IPS-NIHi11 (cell line): ENCODE data around the gene FAM78A.
"Not testable (repeated sequence)": the region's sequence is repeated elsewhere in the genome, so short reads cannot be mapped to it uniquely, and the experiment has no call there.

Experiments used
- DNase-seq: peaks from one replicate; pipeline ENCODE4 v3.0.0; 2012; ENCODE audit warnings: mixed read lengths, low spot score

Gene FAM78A

DNA sequence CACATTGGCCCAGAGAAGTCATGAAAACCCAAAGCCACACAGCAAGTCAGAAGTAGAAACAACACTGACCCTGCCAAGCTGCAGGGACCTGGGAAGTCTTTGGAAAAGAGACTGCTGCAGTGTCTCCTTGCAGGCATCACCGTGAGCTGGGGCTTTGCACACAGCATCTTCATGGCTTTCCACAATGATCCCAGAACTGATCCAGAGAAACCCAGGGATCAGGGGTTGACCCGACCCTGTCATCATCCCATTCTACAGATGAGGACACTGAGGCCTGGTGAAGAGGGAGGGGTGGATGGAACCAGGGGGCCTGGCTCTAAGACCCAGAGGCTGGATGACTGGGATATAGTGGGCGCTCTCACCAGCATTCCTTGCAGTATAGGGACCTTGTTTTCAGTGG is 4.3 kb upstream of the FAM78A start:
- DNase-seq: no peak

DNA sequence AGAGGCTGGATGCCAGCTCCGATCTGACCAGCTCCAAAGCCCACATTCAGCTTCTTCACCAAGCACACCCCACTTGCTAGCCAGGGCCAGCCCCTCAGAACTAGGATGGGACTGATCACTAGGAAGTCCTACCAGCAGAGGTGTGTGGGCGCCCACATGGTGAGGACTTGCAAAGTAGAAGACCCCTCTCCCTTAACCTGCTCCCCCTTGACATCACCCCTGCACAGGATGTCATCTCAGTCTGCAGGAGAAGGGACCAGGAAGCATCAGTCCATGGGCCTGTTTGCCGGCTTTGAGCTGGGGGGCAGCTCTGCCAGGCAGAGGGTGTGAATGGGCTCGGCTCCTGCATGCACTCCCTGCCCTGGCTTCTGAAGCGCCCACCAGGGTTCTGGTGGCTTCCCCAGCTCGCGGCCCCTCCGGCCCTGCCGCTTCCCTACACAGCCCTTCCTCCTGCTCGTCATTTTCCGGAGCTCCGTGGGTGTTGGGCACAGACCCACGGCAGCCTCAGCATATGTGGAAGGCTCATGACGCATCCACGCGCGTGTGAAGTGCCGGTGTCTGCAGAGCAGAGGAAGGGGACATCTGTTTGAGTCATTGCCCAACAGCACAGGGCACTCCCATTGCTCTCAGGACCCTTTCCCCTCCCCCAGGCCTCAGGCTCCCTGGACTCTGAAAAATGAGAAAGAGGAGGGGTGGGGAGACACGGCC is 3.7 kb upstream of the FAM78A start:
- DNase-seq: no peak

DNA sequence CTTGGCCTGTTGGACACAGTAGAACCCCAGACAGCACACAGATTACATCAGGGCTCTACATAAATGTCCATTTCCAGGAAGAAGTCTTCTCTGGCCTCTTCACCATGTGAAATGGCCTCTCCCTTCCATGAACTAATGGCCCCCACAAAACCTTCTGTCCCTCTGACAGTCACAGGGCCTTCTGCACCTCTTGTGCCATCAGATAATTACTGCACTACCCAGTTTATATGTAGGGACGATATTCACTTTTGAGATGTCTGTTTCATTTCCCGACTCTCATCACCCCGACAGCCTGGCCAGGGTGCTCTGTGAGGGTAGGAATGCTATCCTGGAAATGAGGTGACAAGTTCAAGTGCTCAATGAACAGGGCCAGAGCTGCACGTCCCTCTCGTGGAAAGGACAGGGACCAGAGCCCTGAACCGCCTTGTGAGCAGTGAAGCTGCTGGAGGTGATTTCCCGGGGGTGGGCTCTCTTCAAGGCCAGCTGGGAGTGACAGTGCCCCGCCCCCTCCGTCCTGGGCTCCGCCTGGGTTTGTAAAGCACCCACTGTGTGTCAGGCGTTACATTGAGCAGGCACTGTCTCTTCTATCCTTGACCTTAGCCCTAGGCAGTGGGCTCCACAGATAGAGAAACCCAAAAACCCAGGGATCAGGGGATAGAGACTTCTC is 3.0 kb upstream of the FAM78A start:
- DNase-seq: no peak

DNA sequence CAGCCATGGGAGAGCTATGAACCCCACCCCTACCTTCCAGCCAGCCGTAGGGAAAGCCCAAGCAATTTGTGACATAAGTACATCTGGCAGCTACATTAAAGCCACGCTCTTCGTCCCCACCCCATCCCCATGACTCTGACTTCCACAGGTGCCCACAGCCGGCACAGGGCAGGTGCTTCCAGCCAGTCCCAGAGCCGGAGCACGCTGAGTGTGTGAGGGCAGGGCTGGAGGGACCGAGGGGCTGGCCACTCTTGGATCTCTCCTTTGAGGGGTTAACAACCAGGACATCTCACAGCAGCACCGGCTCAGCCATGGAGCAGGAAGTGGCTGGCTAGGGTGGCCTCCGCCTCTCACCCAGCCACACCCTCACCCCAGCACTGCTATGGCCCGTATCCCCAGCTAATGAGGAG is 2.4 kb upstream of the FAM78A start:
- no peak for DNase-seq

DNA sequence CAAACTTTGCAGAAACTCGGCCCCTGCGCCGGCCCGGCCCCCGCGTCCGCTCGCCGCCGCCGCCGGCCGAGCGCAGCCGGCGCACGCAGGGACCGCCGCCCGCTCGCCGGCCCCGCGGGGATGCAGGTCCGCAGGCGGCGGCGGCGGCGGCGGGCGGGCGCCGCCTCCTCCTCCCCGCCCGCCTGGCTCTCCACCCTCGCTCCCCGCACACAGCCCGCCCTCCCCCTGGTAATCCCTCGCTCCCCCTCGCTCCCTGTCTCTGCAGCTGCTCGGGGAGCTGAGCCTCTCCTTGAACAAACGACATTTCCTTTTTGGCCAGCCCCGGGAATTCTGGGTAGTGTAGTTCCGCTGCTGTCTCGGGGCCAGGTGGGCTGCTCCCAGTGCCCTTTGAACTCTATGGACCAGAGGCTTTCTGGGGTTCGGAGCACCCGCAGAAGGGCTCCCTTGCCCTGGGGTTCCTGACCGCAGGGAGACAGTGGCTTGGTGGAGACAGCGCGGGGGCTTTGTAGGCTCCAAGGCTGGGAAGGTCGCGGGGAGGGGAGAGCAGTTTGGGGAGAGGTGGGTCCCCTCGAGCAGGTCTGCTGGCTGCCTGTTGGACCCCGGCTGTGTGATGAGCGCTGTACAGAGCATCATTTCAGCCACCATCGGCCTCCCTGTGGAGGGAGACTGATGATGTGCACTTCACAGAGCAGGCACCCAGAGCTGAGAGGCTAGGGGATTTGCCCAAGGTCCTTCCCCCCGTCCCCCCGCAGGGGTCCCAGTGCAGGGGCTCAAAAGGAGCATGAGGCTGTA is 1.8 kb upstream of the FAM78A start:
- peak; percentile 98 for DNase-seq

DNA sequence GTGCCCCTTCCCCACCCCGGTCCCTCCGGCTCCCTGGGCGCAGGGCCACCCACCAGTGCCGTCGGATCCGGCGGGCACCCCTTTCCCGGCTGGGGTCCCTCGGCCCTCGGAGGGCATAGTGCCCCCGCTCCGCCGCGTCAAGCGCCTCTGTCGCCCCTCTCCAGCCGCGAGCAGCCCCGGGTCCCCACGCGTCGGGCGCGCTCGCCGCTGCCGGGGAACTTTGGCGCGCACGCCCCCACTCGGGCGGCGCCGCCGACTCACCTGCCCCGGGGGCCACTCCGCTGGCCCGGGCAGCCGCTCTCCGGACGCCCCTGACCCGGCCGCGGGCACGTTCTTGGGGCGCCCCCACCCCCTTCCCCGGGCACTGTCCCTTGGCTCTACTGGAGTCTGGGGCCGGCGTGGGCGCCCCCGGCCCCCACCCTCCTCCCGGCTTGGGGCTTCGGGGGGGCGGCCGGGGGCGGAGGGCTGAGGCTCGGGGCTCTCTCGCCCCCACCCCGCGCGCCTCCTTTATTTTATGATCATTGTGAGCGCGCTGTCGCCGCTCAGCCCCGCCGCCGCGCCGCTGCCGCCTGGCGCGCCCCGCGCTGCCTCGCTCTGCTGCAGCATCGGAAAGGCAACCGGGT is 1.1 kb upstream of the FAM78A start:
- peak; percentile 55 for DNase-seq

DNA sequence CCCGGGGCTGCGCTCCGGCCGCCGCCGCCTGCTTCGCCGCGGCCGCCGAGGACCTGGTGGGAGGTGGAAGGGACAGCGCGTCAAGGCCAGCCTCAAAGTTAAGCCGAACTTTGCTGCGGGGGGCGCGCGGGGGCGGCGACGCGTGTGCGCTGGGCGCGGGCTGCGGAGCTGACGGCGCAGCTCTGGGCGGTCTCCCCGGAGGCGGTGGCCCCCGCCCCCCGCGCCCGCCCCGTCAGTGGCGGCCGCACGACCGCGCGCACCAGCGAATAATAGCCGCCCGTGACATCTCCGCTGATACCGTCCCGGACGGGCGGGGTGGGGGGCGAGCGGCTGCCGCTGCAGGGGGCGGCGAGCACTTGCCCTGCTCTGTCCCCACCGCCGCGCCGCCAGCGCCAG is 579 bp upstream of the FAM78A start:
- DNase-seq: no peak

DNA sequence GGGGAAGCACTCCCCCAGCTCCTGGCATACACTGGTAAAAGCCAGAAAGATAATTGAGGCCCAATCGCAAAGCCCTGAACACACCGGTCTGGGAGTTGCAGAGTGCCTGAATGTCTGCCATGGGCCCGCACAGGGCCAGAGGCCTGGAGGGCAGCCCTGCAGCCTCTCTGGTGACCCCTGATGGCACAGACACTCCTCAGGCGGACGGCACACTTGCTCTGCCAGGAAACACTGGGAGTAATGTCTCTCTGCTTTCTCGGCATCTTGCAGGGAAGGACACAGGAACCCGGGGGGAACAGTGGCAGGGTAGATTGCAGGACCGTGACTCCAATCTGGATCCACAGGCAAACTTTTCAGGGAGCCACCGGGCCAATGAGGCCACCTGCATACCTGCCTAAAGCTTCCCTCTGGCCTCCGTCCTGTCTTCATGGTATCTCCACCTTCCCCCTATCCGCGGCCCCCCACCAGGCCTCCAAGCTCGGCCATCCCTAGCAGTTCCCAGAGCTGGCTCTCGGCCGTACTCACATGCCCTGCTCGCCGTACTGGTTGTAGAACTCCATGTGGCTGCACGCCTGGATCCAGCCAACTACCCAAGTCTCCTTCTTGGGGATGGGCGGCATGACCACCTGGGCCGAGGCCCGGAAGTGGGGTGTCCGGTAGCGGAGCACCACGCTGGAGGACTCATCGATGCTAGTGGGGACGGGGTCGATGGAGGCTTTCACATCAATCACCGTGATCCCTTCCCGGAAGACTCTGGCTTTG is 797 bp downstream of the FAM78A start:
- DNase-seq: peak; percentile 67

DNA sequence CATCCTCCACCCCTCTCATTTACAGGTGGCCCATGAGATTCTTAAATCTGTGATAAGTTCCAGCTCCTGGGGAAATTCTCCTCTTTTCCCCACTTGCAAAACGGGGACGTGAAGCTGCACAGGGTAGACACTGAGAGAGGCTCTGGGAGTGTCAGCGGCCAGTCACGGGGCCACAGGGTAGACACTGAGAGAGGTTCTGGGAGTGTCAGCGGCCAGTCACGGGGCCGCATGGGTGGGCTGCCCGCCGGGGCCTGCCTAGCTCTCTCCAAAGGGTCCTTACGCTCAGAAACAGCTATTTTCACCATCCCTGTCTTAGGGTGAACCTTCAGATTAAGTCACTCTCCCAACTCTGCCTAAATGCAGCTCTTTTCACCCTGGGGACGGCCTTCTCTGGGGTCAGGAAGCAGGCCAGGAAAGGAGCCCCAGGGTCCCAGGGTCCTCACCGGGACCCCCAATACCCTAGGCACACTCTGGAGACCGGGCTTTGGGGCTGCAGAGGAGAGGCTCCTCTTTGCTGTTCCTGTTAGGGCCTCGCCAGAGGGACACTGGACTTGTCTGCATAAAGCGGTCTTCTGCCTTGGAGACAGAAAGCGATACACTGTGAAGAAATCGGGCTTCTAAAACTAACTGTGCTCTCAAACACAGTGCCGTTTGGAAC is 1.5 kb downstream of the FAM78A start:
- DNase-seq: no peak

DNA sequence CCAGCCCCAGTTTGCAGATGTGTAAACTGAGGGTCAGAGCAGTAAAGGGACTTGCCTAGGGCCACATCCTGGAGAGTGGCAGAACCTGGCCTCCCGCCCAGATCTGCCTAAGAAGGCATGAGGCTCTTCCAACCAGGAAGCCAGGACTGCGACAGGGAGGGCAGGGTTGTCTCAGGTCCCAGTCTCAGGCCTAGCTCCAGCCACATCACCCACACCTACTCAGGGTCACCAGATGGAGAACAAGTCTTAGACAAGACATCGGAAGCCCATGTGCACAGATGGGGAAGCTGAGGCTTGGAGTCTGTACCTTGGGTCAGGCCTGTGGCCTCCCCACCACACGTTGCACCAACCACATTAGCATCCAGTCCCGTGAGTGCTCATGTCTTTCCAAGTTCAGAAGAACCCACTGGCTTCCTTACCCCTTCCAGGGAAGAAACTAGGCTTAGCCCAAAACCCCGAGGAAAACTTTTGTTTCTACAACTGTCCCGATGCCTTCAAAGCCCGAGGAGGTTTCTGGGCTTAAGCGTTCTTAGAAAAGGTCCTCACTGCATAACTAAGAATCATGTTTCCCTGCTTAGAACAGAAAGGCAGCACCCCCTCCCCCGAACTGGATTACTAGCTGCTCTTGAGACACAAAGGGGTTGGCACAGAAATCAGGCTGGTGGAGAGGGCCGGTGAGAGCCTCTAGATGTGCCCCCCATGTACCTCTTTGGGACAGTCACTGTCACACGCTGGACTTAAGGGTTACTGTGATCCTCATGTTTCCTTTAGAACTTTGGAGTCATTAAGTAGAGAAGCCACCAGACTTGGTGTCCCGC is 2.2 kb downstream of the FAM78A start:
- no peak for DNase-seq

DNA sequence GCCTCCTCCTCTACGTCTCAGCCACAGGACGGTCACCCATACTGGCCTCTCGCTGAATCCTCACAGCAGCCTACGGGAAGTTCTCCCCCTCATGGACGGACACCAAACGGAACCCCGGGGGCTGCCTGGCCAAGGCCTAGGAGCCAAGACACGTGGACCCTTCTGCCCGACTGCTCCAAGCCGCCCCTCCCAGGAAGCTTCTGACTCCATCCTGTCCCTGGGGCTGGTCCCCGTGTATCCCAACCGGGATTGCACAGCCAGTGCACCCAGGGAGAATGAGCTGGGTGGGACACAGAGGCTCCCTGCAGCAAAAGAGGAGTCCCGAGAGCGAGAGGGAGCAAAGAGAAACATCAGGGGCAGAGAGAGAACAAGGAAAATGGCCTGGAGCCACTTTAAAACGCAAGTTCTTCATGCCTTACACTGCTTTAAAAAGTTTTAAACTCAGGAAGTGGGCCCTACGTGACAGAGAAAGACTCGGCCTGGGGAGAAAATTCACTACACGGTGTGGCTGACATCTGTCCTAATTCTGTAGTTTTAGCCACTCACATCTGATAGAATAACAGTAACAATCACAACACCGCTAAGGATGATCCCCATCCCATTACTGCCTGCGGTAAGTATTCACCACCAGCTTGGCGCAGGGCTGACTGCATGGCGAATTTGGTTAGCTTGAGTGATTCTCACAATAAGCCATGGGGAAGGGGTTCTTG is 3.0 kb downstream of the FAM78A start:
- no peak for DNase-seq

DNA sequence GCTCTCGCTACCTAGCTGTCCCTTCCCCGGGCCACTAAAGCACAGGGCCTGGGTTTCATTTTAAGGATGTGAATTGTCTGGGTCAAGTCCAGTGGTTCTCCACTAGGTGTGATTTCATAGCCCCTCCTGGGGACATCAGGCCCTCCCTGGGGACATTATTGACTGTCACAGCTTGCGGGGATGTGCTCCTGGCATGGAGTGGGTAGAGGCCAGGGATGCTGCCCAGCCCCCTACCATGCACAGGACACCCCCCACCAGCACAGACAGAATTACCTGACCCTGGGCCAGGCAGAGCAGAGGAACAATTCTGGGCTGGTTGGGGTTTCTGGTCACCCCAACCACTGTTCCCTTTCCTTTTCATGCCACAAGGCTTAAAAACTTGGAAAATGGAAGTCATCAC is 4.1 kb downstream of the FAM78A start:
- no peak for DNase-seq

DNA sequence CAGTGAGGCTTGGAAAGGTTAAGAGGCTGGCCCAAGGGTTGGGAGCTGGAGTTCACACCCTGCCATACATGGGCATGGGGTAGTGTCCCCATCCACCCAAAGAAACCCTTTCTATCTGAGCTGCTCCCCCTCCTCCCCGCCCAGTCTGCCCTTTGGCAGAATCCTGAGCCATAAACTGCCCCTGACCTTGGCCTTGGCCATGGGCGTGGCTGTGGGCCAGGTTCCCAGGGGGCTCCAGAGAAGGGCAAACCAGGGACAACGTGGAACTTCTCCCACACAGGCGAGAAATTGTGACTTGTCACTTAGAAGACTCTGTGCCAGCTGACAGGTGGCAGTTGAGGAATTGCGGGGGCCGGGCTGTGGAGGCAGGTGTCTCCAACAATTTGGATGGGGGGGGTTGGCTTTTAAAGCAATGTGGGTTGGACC is 4.8 kb downstream of the FAM78A start:
- no peak for DNase-seq

DNA sequence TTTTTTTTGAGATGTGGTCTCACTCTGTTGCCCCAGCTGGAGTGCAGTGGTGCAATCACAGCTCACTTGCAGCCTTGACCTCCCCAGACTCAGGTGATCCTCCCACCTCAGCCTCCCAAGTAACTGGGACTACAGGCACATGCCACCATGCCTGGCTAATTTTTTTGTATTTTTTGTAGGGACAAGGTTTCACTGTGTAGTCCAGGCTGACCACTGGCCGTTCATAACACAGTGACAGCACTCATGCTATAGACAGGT is 5.4 kb downstream of the FAM78A start:
- not testable (repeated sequence) for DNase-seq

DNA sequence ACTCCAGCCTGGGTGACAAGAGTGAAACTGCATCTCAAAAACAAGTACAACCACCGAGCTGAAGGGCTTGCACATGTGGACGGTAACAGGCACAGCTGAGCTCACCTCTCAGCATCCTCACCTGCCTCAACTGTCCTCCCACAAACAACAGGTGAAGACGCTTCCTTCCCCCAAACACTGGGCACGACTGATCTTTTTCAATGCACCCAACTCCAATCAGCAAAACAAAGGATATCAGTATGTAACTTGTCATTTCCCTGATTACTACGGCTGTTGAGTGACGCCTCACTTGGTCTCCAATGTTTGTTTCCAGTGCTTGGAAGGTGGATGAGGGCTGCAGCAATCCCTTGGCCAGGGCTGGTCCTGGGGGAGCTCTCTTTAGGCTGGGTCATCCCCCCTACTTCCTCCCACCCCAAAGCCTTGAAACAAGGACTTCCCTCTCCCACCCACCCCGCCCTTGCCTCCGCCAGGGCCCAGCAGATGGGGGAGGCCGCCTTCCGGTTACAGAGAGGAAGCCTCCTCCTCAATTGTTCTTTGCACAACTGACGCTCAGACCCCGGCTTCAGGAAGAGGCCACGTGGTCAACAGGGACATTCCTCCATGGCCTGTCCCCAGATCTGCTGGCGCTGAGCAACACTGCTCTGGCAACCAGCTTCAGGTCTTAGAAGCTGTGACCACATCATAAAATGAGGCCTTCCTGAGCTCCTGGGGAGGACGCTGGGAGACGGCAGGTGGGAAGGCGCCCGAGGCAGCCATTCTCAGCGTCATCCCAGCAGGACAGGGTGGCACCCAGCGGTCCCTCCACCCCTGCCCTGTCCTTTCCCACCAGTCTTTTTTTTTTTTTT is 5.9 kb downstream of the FAM78A start:
- DNase-seq: no peak

DNA sequence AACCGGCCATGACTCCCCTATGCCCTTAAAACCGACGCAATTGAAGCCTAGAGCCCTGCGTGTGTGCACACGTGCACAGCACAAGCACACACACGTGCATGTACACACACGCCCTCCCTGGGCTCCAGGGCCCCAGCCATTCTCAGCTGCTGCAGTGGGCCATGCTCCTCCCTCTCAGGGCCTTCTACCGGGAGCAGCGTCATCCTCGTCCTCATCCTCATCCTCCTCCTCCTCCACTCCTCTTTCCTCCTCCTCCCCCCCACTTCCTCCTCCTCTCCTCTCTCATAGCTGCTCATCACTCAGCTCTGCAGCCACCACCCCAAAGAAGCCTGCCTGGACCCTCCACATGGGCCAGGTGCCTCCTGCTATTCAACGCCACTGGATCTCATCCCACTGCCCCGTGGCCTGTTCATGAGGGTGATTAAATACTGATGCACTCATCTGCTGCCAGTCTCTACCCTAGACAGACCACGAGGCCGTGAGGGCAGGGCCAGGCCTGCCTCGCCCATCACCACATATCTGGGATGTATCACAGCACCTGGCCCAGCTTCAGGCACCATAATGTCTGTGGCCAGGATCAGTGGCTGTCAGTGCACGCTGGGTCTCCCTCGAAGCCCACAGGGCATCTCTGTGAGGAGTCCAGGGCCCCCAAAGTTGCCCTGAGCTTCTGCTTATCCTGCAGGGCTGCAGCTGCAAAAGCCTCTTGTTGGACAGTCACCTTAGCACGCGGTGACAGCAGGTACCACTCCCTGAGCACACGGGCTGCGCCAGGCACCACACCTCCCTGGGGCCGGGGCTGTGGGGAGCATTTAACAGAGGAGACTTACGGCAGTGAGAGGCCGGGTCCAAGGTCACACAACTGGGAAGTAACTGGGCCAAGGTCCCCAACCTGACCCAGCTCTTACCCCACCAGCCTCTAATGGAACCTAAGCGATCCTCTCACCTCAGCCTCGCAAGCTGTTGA is 9.8 kb downstream of the FAM78A start:
- DNase-seq: no peak

DNA sequence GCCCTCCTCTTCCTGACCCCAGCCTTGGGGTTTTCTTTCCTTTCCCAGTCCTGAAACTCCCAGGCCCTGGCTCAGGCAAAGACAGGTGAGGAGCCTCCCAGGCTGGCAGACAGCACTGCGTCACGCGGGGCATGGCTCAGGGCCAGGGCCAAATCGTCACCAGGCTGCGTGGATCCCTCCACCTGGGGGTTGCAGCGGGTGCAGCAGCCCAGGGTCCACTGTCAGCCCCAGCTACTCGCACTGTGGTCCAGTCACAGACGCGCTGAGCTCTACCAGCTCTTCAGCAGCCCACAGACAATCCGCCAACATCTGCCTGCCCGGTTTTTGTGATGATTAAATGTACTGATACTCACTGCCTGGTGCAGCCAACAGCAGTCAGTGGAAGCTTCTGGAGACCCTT is 12.1 kb downstream of the FAM78A start:
- DNase-seq: peak; percentile 36

DNA sequence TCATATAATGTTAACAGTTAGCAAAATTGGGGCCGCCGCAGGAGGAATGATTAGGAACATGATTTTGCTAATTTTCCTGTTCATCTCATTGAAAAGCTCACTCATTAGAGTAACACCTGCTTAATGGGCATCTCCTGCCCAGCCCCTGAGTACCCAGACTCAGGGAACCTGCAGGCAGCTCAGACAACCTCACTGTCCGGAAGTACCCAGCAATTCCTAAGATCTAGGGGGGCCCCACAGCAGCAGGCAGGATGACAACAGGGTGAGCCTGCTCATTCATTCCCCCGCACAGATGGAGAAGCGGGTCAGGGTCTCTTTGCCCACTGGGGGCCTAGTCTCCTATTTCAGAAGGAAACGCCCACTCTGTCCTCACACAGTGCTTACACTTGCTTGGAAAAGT is 12.6 kb downstream of the FAM78A start:
- peak; percentile 5 for DNase-seq
